Astrocyte (in vitro differentiated cells and primary cell): ENCODE data around the gene SORL1. TPM values are rescaled to one million over a fixed set of nuclear protein-coding genes. Genes with fewer than 3 reads are reported as not detected.
A peak's percentile ranks its signal among the peaks of the same experiment; 100 is the strongest.

Experiments used
- DNase-seq: peaks from one replicate; pipeline ENCODE4 v3.0.0-alpha.2; 2010; ENCODE audit warnings: low read depth
- FAIRE-seq: peaks from 2 replicates; lab custom pipeline; 2011; peaks lifted over from hg19 to GRCh38; lab: Jason Lieb, UNC
- H2AFZ ChIP-seq: 2 replicates; pipeline ENCODE4 v1.6.0; 2012; ENCODE audit warnings: low read depth, low read length, inconsistent platforms
- H3K27ac ChIP-seq: 2 replicates; pipeline ENCODE4 v1.5.1; 2011; ENCODE audit warnings: low read depth, low read length, inconsistent platforms
- H3K27me3 ChIP-seq: 2 replicates; pipeline ENCODE4 v1.6.0; 2011; ENCODE audit warnings: low read length, inconsistent platforms; ENCODE audit not compliant: insufficient read depth
- H3K36me3 ChIP-seq: 2 replicates; pipeline ENCODE4 v1.5.1; 2011; ENCODE audit warnings: low read length, inconsistent platforms; ENCODE audit not compliant: insufficient read depth
- H3K4me1 ChIP-seq: 2 replicates; pipeline ENCODE4 v1.5.1; 2011; ENCODE audit warnings: low read length, inconsistent platforms; ENCODE audit not compliant: insufficient read depth
- H3K4me2 ChIP-seq: 2 replicates; pipeline ENCODE4 v1.6.0; 2012; ENCODE audit warnings: low read length, inconsistent platforms
- H3K4me3 ChIP-seq: 2 replicates; pipeline ENCODE4 v1.5.1; 2011; ENCODE audit warnings: low read depth, mild to moderate bottlenecking, low read length, inconsistent platforms; ENCODE audit not compliant: insufficient read depth
- H3K79me2 ChIP-seq: 2 replicates; pipeline ENCODE4 v1.6.0; 2012; ENCODE audit warnings: mild to moderate bottlenecking, low read length, inconsistent platforms; ENCODE audit not compliant: insufficient read depth
- H3K9ac ChIP-seq: 2 replicates; pipeline ENCODE4 v1.6.0; 2012; ENCODE audit warnings: mild to moderate bottlenecking, low read length, inconsistent platforms
- H3K9me3 ChIP-seq: 2 replicates; pipeline ENCODE4 v1.5.1; 2012; ENCODE audit warnings: low read depth, mild to moderate bottlenecking, low read length, inconsistent platforms; ENCODE audit not compliant: insufficient read depth
- H4K20me1 ChIP-seq: 2 replicates; pipeline ENCODE4 v1.6.0; 2012; ENCODE audit warnings: low read length, inconsistent platforms; ENCODE audit not compliant: insufficient read depth
- H3K27ac Mint-ChIP-seq: one replicate; pipeline ENCODE4 v1.8.0; 2021; ENCODE audit warnings: mild to moderate bottlenecking, mixed read lengths; ENCODE audit not compliant: unreplicated experiment
- H3K27me3 Mint-ChIP-seq: one replicate; pipeline ENCODE4 v1.8.0; 2021; ENCODE audit warnings: low read depth, mixed read lengths; ENCODE audit not compliant: unreplicated experiment
- H3K36me3 Mint-ChIP-seq: one replicate; pipeline ENCODE4 v1.8.0; 2021; ENCODE audit warnings: low read depth, mixed read lengths; ENCODE audit not compliant: unreplicated experiment
- H3K4me1 Mint-ChIP-seq: one replicate; pipeline ENCODE4 v1.8.0; 2021; ENCODE audit warnings: low read depth, mixed read lengths; ENCODE audit not compliant: unreplicated experiment
- H3K4me3 Mint-ChIP-seq: one replicate; pipeline ENCODE4 v1.8.0; 2021; ENCODE audit warnings: mild to moderate bottlenecking, moderate library complexity, mixed read lengths; ENCODE audit not compliant: unreplicated experiment
- H3K9me3 Mint-ChIP-seq: one replicate; pipeline ENCODE4 v1.8.0; 2021; ENCODE audit warnings: mild to moderate bottlenecking, mixed read lengths; ENCODE audit not compliant: unreplicated experiment
- CTCF ChIP-seq: IDR thresholded peaks from 2 replicates; pipeline ENCODE4 v1.5.1; 2011; ENCODE audit warnings: low read depth, mild to moderate bottlenecking, inconsistent platforms, low read length, moderate library complexity; ENCODE audit not compliant: insufficient read depth
- EZH2 ChIP-seq: IDR thresholded peaks from 2 replicates; pipeline ENCODE4 v1.6.1; 2012; ENCODE audit warnings: mild to moderate bottlenecking, low read length, inconsistent platforms; ENCODE audit not compliant: insufficient read depth
- total RNA-seq: library from RNA; stranded (reverse); gene quantifications from 2 replicates; pipeline ENCODE4 v1.2.1, GENCODE V29; 2021

Gene SORL1
- total RNA-seq, 1 donor from 2014 or later, result 4.1 TPM

GRCh38 chr11:121453589-121454299 lies 1.6 kb downstream of the SORL1 start:
- peaks cover 23% of the 10 kb centered on the region for H3K27me3 Mint-ChIP-seq

GRCh38 chr11:121455115-121455514 lies 3.0 kb downstream of the SORL1 start:
- Mint-ChIP-seq H3K4me3 (no peak overlapping the region), H3K27me3 (peaks cover 14% of the 10 kb centered on the region), H3K9me3 (no peaks in the 10 kb centered on the region), H3K36me3 (no peaks in the 10 kb centered on the region), H3K4me1 (peaks cover 3% of the 10 kb centered on the region), H3K27ac (no peak overlapping the region)
- Histone ChIP-seq H3K4me3 (no peak overlapping the region), H3K4me1 (peaks cover 9% of the 10 kb centered on the region), H4K20me1 (no peaks in the 10 kb centered on the region), H3K4me2 (no peak overlapping the region), H3K27me3 (peaks cover 33% of the 10 kb centered on the region), H3K9ac (no peak overlapping the region), H2AFZ (no peak overlapping the region), H3K36me3 (no peaks in the 10 kb centered on the region), H3K9me3 (no peaks in the 10 kb centered on the region), H3K79me2 (no peaks in the 10 kb centered on the region), H3K27ac (no peak overlapping the region)
- DNase-seq (no peak), FAIRE-seq (no peak)
- TF ChIP-seq EZH2, result no peak
- no peak for TF ChIP-seq CTCF

More at GRCh38 chr11:121453589-121454299, 1.6 kb downstream of the SORL1 start:
- H3K27ac Mint-ChIP-seq, result no peak overlapping the region
- no peaks in the 10 kb centered on the region for H4K20me1 ChIP-seq
- H3K4me3 Mint-ChIP-seq, result peak overlapping the region; percentile 21
- no peaks in the 10 kb centered on the region for H3K9me3 ChIP-seq
- H3K36me3 Mint-ChIP-seq, result no peaks in the 10 kb centered on the region
- no peak overlapping the region for H3K9ac ChIP-seq
- H3K27ac ChIP-seq, result no peak overlapping the region
- no peak for FAIRE-seq
- no peak overlapping the region for H2AFZ ChIP-seq
- DNase-seq, result no peak
- H3K79me2 ChIP-seq, result no peaks in the 10 kb centered on the region
- H3K4me2 ChIP-seq, result no peak overlapping the region
- H3K4me1 ChIP-seq, result peaks cover 9% of the 10 kb centered on the region
- no peaks in the 10 kb centered on the region for H3K9me3 Mint-ChIP-seq
- H3K36me3 ChIP-seq, result no peaks in the 10 kb centered on the region
- H3K4me1 Mint-ChIP-seq, result peaks cover 3% of the 10 kb centered on the region
- peaks cover 42% of the 10 kb centered on the region for H3K27me3 ChIP-seq
- no peak overlapping the region for H3K4me3 ChIP-seq
- no peak for TF ChIP-seq CTCF
- TF ChIP-seq EZH2, result no peak

GRCh38 chr11:121456151-121456550 lies 4.0 kb downstream of the SORL1 start:
- H3K9me3 Mint-ChIP-seq, result no peaks in the 10 kb centered on the region
- Histone ChIP-seq H3K4me1 (peaks cover 9% of the 10 kb centered on the region), H2AFZ (no peak overlapping the region), H4K20me1 (no peaks in the 10 kb centered on the region), H3K4me3 (no peak overlapping the region), H3K27me3 (peaks cover 26% of the 10 kb centered on the region), H3K9me3 (no peaks in the 10 kb centered on the region), H3K9ac (no peak overlapping the region), H3K27ac (no peak overlapping the region), H3K36me3 (no peaks in the 10 kb centered on the region), H3K79me2 (no peaks in the 10 kb centered on the region), H3K4me2 (no peak overlapping the region)
- FAIRE-seq, result no peak
- no peak overlapping the region for H3K4me3 Mint-ChIP-seq
- no peak for DNase-seq
- peaks cover 8% of the 10 kb centered on the region for H3K27me3 Mint-ChIP-seq
- peaks cover 3% of the 10 kb centered on the region for H3K4me1 Mint-ChIP-seq
- TF ChIP-seq EZH2 (no peak), CTCF (no peak)
- no peak overlapping the region for H3K27ac Mint-ChIP-seq
- H3K36me3 Mint-ChIP-seq, result no peaks in the 10 kb centered on the region
